IMR-90 (cell line): ENCODE results near the gene PDGFD.

Source experiments
- CEBPB ChIP-seq: IDR thresholded peaks from 2 replicates; pipeline ENCODE4 v1.6.1; 2012; ENCODE audit warnings: low read depth, low read length, improper control_type of control experiment
- CTCF ChIP-seq: conservative IDR thresholded peaks from 2 replicates; pipeline ENCODE4 v1.5.1; 2012; ENCODE audit warnings: mild to moderate bottlenecking, low read depth, low read length, improper control_type of control experiment
- ELK1 ChIP-seq: fragments of 150-350 bp; IDR thresholded peaks from 2 replicates; pipeline ENCODE4 v1.6.1; 2016; ENCODE audit warnings: low read depth, mild to moderate bottlenecking, low read length, moderate library complexity, borderline replicate concordance
- MAFK ChIP-seq: IDR thresholded peaks from 2 replicates; pipeline ENCODE4 v1.6.1; 2012; ENCODE audit warnings: low read depth, low read length, improper control_type of control experiment
- POLR2A ChIP-seq: IDR thresholded peaks from 2 replicates; pipeline ENCODE4 v1.6.1; 2012; ENCODE audit warnings: mild to moderate bottlenecking, low read depth, low read length
- SMC3 ChIP-seq: fragments of 150-350 bp; IDR thresholded peaks from 2 replicates; pipeline ENCODE4 v1.6.1; 2016; ENCODE audit warnings: low read depth, mild to moderate bottlenecking, antibody characterized with exemption, low read length, moderate library complexity
- USF2 ChIP-seq: fragments of 150-350 bp; IDR thresholded peaks from 2 replicates; pipeline ENCODE4 v1.6.1; 2017; ENCODE audit warnings: mild to moderate bottlenecking, antibody characterized with exemption, low read length, low read depth

- TF ChIP-seq CTCF (no peak), POLR2A (no peak), SMC3 (no peak), CEBPB (no peak), MAFK (no peak), ELK1 (no peak), USF2 (no peak)
These were observed 59.3 kb downstream of the PDGFD start for GRCh38 chr11:104104664-104105063.
